GM23248 (cell line): ENCODE data around the gene MYO3A.
A peak's percentile ranks its signal among the peaks of the same experiment; 100 is the strongest.

ENCODE experiments used
- EZH2 ChIP-seq: fragments of 200-600 bp; sonication (generic); IDR thresholded peaks from 2 replicates; pipeline ENCODE4 v1.6.1; 2018; ENCODE audit warnings: antibody characterized with exemption, mild to moderate bottlenecking; ENCODE audit not compliant: insufficient read depth, poor library complexity, severe bottlenecking
- EZH2phosphoT487 ChIP-seq: fragments of 200-600 bp; sonication (generic); IDR thresholded peaks from 2 replicates; pipeline ENCODE4 v1.6.1; 2018; ENCODE audit warnings: antibody characterized with exemption, moderate library complexity, mild to moderate bottlenecking, low read depth; ENCODE audit not compliant: insufficient read depth

GRCh38 chr10:26215396-26215934, 281.4 kb downstream of the MYO3A start:
- TF ChIP-seq EZH2 (peak; percentile 78), EZH2phosphoT487 (no peak)
